NCI-H460 (cell line): ENCODE measurements around the gene BICDL2. TPM values are rescaled to one million over a fixed set of nuclear protein-coding genes. Genes with fewer than 3 reads are reported as not detected.
"Not testable (repeated sequence)": the region's sequence is repeated elsewhere in the genome, so short reads cannot be mapped to it uniquely, and the experiment has no call there.

ENCODE experiments used
- DNase-seq: peaks from one replicate; pipeline ENCODE4 v3.0.0-alpha.2; 2016; ENCODE audit warnings: low read depth; ENCODE audit errors: extremely low read depth
- total RNA-seq: library from RNA; depleted of rRNA; stranded (reverse); fragments of >200 nt; shearing (Covaris generic); gene quantifications from 2 replicates; pipeline ENCODE4 v1.2.3, GENCODE V29; 2014

Gene BICDL2
- total RNA-seq, 1 experiment from 2014 or later = not detected

- DNase-seq = no peak
Observed at GRCh38 chr16:3065742-3066439, 29.1 kb upstream of the BICDL2 start.

GRCh38 chr16:3065069-3065741 lies 28.5 kb upstream of the BICDL2 start, which contains the start of gene IL32:
Gene IL32 (plus strand): TSS chr16:3065640. CDS start chr16:3065812, 172 bp downstream.
- DNase-seq = no peak

GRCh38 chr16:3063625-3064386 lies 27.1 kb upstream of the BICDL2 start:
- DNase-seq = no peak

- DNase-seq = no peak
Observed at GRCh38 chr16:3062553-3062952, 25.8 kb upstream of the BICDL2 start.

- DNase-seq = no peak
Observed at GRCh38 chr16:3060339-3061127, 23.8 kb upstream of the BICDL2 start.

- DNase-seq = no peak
Observed at GRCh38 chr16:3059723-3060242, 23.0 kb upstream of the BICDL2 start.

- peak; percentile 75 for DNase-seq
Observed at GRCh38 chr16:3059041-3059722, 22.4 kb upstream of the BICDL2 start.

GRCh38 chr16:3058139-3059030 lies 21.6 kb upstream of the BICDL2 start:
- no peak for DNase-seq

GRCh38 chr16:3057181-3058138 lies 20.7 kb upstream of the BICDL2 start:
- no peak for DNase-seq

GRCh38 chr16:3056336-3057180 lies 19.8 kb upstream of the BICDL2 start:
- DNase-seq = no peak

- DNase-seq = not testable (repeated sequence)
Observed at GRCh38 chr16:3055734-3056115, 19.0 kb upstream of the BICDL2 start.

- no peak for DNase-seq
Observed at GRCh38 chr16:3054965-3055733, 18.4 kb upstream of the BICDL2 start.

- DNase-seq = not testable (repeated sequence)
Observed at GRCh38 chr16:3053330-3053710, 16.6 kb upstream of the BICDL2 start.

GRCh38 chr16:3052571-3053329 lies 16.0 kb upstream of the BICDL2 start:
- DNase-seq = not testable (repeated sequence)

GRCh38 chr16:3051494-3051893 lies 14.8 kb upstream of the BICDL2 start:
- no peak for DNase-seq
